Measurements from ENCODE around the gene LAMB4.

Gene LAMB4

GRCh38 chr7:108103558-108104298 lies 26.4 kb downstream of the LAMB4 start:
- no peak for DNase-seq

- no peak for DNase-seq
Measured at GRCh38 chr7:108102671-108103312, 27.4 kb downstream of the LAMB4 start.

GRCh38 chr7:108101759-108102158 lies 28.4 kb downstream of the LAMB4 start:
- DNase-seq: no peak

GRCh38 chr7:108099713-108100112 lies 30.4 kb downstream of the LAMB4 start:
- DNase-seq: no peak

- DNase-seq: peak; percentile 36
Measured at GRCh38 chr7:108097703-108098102, 32.5 kb downstream of the LAMB4 start.

GRCh38 chr7:108096996-108097395 lies 33.2 kb downstream of the LAMB4 start:
- DNase-seq: no peak

GRCh38 chr7:108094933-108095710 lies 35.0 kb downstream of the LAMB4 start:
- DNase-seq: no peak

- DNase-seq: no peak
Measured at GRCh38 chr7:108094346-108094745, 35.8 kb downstream of the LAMB4 start.

GRCh38 chr7:108093851-108094331 lies 36.3 kb downstream of the LAMB4 start:
- no peak for DNase-seq

GRCh38 chr7:108093341-108093740 lies 36.8 kb downstream of the LAMB4 start:
- no peak for DNase-seq

GRCh38 chr7:108091461-108091831 lies 38.7 kb downstream of the LAMB4 start:
- no peak for DNase-seq

GRCh38 chr7:108090791-108091460 lies 39.2 kb downstream of the LAMB4 start:
- DNase-seq: no peak

GRCh38 chr7:108089381-108089780 lies 40.8 kb downstream of the LAMB4 start:
- DNase-seq: no peak

GRCh38 chr7:108088729-108089128 lies 41.4 kb downstream of the LAMB4 start:
- DNase-seq: no peak

GRCh38 chr7:108087778-108088177 lies 42.4 kb downstream of the LAMB4 start:
- DNase-seq: no peak

GRCh38 chr7:108086962-108087361 lies 43.2 kb downstream of the LAMB4 start:
- DNase-seq: no peak

GRCh38 chr7:108086546-108086945 lies 43.6 kb downstream of the LAMB4 start:
- DNase-seq: no peak

- DNase-seq: no peak
Measured at GRCh38 chr7:108083980-108084379, 46.2 kb downstream of the LAMB4 start.

- DNase-seq: no peak
Measured at GRCh38 chr7:108079648-108080591, 50.2 kb downstream of the LAMB4 start.

GRCh38 chr7:108079276-108079647 lies 50.9 kb downstream of the LAMB4 start:
- no peak for DNase-seq

- DNase-seq: no peak
Measured at GRCh38 chr7:108078691-108079090, 51.5 kb downstream of the LAMB4 start.

GRCh38 chr7:108078211-108078673 lies 51.9 kb downstream of the LAMB4 start:
- no peak for DNase-seq
